K562 (cell line): ENCODE measurements around the gene LIN9. TPM values are rescaled to one million over a fixed set of nuclear protein-coding genes. Genes with fewer than 3 reads are reported as not detected.
A peak's percentile ranks its signal among the peaks of the same experiment; 100 is the strongest.

Source experiments
- BRF1 ChIP-seq: IDR thresholded peaks from 3 replicates; pipeline ENCODE4 v1.6.1; 2011; ENCODE audit warnings: borderline replicate concordance, mild to moderate bottlenecking; ENCODE audit not compliant: insufficient read length; ENCODE audit errors: extremely low read depth
- CSDE1 ChIP-seq, 2 experiments: fragments of 450-650 bp; IDR thresholded peaks; 2 replicates each; pipeline ENCODE4 v1.6.1; 2016; ENCODE audit warnings: mild to moderate bottlenecking in 1 of 2
- DACH1 ChIP-seq: fragments of 450-650 bp; IDR thresholded peaks from 2 replicates; pipeline ENCODE4 v1.6.1; 2018; ENCODE audit not compliant: partially characterized antibody
- GTF2B ChIP-seq: IDR thresholded peaks from 2 replicates; pipeline ENCODE4 v1.6.1; 2011; ENCODE audit not compliant: insufficient read length; ENCODE audit errors: extremely low read depth
- HOMEZ ChIP-seq: fragments of 250-450 bp; sonication (Bioruptor Pico); IDR thresholded peaks from 2 replicates; pipeline ENCODE4 v1.4.0; 2020; ENCODE audit warnings: mild to moderate bottlenecking, moderate library complexity
- MCM3 ChIP-seq: fragments of 450-650 bp; IDR thresholded peaks from 2 replicates; pipeline ENCODE4 v1.6.1; 2016
- MTF1 ChIP-seq: fragments of 250-450 bp; sonication (Bioruptor Pico); IDR thresholded peaks from 2 replicates; pipeline ENCODE4 v1.9.0; 2021; ENCODE audit warnings: moderate library complexity, mild to moderate bottlenecking, inconsistent platforms, borderline replicate concordance
- MXI1 ChIP-seq: IDR thresholded peaks from 2 replicates; pipeline ENCODE4 v1.6.1; 2011; ENCODE audit warnings: low read depth, mild to moderate bottlenecking, improper control_type of control experiment, low read length
- NBN ChIP-seq: fragments of 450-650 bp; IDR thresholded peaks from 2 replicates; pipeline ENCODE4 v1.6.1; 2016; ENCODE audit warnings: low read depth, mild to moderate bottlenecking
- NUFIP1 ChIP-seq: fragments of 450-650 bp; IDR thresholded peaks from 2 replicates; pipeline ENCODE4 v1.6.1; 2018; ENCODE audit not compliant: partially characterized antibody
- PBX2 ChIP-seq, 2 experiments: IDR thresholded peaks in 1 of 2; conservative IDR thresholded peaks in 1 of 2; 2 replicates each; pipeline ENCODE4 v1.6.1; 2016; ENCODE audit warnings: low read depth in 2 of 2, mild to moderate bottlenecking in 1 of 2, missing compliant biosample characterization in 1 of 2, missing genetic modification characterization in 1 of 2, moderate library complexity in 1 of 2
- PRPF4 ChIP-seq: fragments of 200-400 bp; formaldehyde crosslinking; IDR thresholded peaks from one replicate; pipeline ENCODE4 v1.6.1; 2017; ENCODE audit warnings: low read length, low read depth, mild to moderate bottlenecking; ENCODE audit not compliant: insufficient read depth, poor library complexity, severe bottlenecking
- RBM15 ChIP-seq: fragments of 200-400 bp; formaldehyde crosslinking; IDR thresholded peaks from 2 replicates; pipeline ENCODE4 v1.6.1; 2018; ENCODE audit warnings: mild to moderate bottlenecking, low read length, moderate library complexity; ENCODE audit not compliant: insufficient read depth
- RCOR1 ChIP-seq, 2 experiments: IDR thresholded peaks; 2 replicates each; pipeline ENCODE4 v1.6.1; 2012; ENCODE audit warnings: low read depth in 2 of 2, low read length in 2 of 2, borderline replicate concordance in 1 of 2, improper control_type of control experiment in 1 of 2
- SETDB1 ChIP-seq: IDR thresholded peaks from one replicate; pipeline ENCODE4 v1.6.1; 2012; ENCODE audit warnings: low read length, control low read depth, inconsistent platforms
- SIN3B ChIP-seq: fragments of 450-650 bp; IDR thresholded peaks from 2 replicates; pipeline ENCODE4 v1.6.1; 2017; ENCODE audit warnings: low read depth, mild to moderate bottlenecking, moderate library complexity
- SMARCA5 ChIP-seq: fragments of 450-650 bp; IDR thresholded peaks from 2 replicates; pipeline ENCODE4 v1.6.1; 2016
- ZEB2 ChIP-seq: fragments of 450-650 bp; IDR thresholded peaks from 2 replicates; pipeline ENCODE4 v1.6.1; 2016
- ZKSCAN1 ChIP-seq: fragments of 150-350 bp; IDR thresholded peaks from 2 replicates; pipeline ENCODE4 v1.6.1; 2016; ENCODE audit warnings: low read depth, low read length
- ZNF143 ChIP-seq: sonication (generic); formaldehyde crosslinking; IDR thresholded peaks from 2 replicates; pipeline ENCODE4 v1.9.0; 2022; ENCODE audit warnings: mild to moderate bottlenecking, missing genetic modification reagents
- ZNF324 ChIP-seq: fragments of 250-450 bp; sonication (Bioruptor Pico); IDR thresholded peaks from 2 replicates; pipeline ENCODE4 v1.4.0; 2020; ENCODE audit warnings: mild to moderate bottlenecking
- ZNF449 ChIP-seq: fragments of 250-450 bp; sonication (Bioruptor Pico); IDR thresholded peaks from 2 replicates; pipeline ENCODE4 v1.8.0; 2022; ENCODE audit warnings: moderate library complexity, mild to moderate bottlenecking, inconsistent platforms
- polyA plus RNA-seq, 8 experiments: library from polyadenylated mRNA; depleted of rRNA in 4 of 8; stranded (reverse) in 5 of 8; unstranded in 3 of 8; fragments of >200 nt; fragmentation: Nextera tagmentation in 2 of 8; fragmentation: Illumina TruSeq in 1 of 8; extraction: Ambion mirVana in 2 of 8; extraction: Trizol in 1 of 8; gene quantifications; 2 replicates each; pipeline versions ENCODE4 v1.2.1 to v1.2.3, GENCODE V29; 2011 to 2014; ENCODE audit warnings: inconsistent platforms in 1 of 8, missing spikeins in 1 of 8
- total RNA-seq, 7 experiments: library from RNA; depleted of rRNA in 6 of 7; stranded (reverse); fragments of >200 nt in 6 of 7; fragmentation: Illumina TruSeq in 2 of 7; extraction: Trizol in 2 of 7; gene quantifications; 2 replicates each; pipeline versions ENCODE4 v1.2.1 to v1.2.3, GENCODE V29; 2011 to 2021; ENCODE audit warnings: low replicate concordance in 1 of 7

LIN9 gene
- total and polyA plus RNA-seq, 9 of the 15 experiments (the other 6 are each of a cell fraction or from before 2014, with no cell fraction given), result 18.8 to 33.0 (median 25.5) TPM

- TF ChIP-seq PBX2 (CRISPR knock-in tag; IDR thresholded peaks at IDR 0.05; ENCODE audit: low read depth) (no peak), PBX2 (tag; conservative IDR thresholded peaks at IDR 0.05; ENCODE audit: low read depth) (no peak), GTF2B (no peak), SETDB1 (no peak), MTF1 (CRISPR knock-in tag) (no peak), ZNF449 (CRISPR knock-in tag) (peak; percentile 20; the same call in 1 of the 2 replicates), PRPF4 (no peak), DACH1 (no peak), NUFIP1 (no peak), ZNF324 (no peak), CSDE1 (IDR thresholded peaks at IDR 0.05) (no peak), ZEB2 (no peak), RCOR1 (IDR thresholded peaks at IDR 0.05; ENCODE audit: borderline replicate concordance in 1 of 2, low read depth in 2 of 2, low read length in 2 of 2) (peak in 1 of 2 experiments; percentile 11; a peak in 1 of 4 replicates), SIN3B (no peak), RBM15 (no peak), ZNF143 (CRISPR knock-in tag) (no peak; the same call in 1 of the 2 replicates), MCM3 (no peak), MXI1 (0 out of 2 replicates have a peak, but pooled peaks have one; percentile 8), NBN (peak; percentile 23; the same call in 1 of the 2 replicates), ZKSCAN1 (peak; percentile 24; the same call in 1 of the 2 replicates), HOMEZ (CRISPR knock-in tag) (no peak), BRF1 (no peak), SMARCA5 (0 out of 2 replicates have a peak, but pooled peaks have one; percentile 52)
These were observed 657 bp upstream of the LIN9 start (continued) for GRCh38 chr1:226309398-226310244.
